ENCODE results near the gene IGSF8. TPM values are rescaled to one million over a fixed set of nuclear protein-coding genes. Genes with fewer than 3 reads are reported as not detected.
A peak's percentile ranks its signal among the peaks of the same experiment; 100 is the strongest.
"Not testable (repeated sequence)": the region's sequence is repeated elsewhere in the genome, so short reads cannot be mapped to it uniquely, and the experiment has no call there.

IGSF8 gene
- total RNA-seq, 1 donor from 2014 or later: 21.6 TPM

DNA sequence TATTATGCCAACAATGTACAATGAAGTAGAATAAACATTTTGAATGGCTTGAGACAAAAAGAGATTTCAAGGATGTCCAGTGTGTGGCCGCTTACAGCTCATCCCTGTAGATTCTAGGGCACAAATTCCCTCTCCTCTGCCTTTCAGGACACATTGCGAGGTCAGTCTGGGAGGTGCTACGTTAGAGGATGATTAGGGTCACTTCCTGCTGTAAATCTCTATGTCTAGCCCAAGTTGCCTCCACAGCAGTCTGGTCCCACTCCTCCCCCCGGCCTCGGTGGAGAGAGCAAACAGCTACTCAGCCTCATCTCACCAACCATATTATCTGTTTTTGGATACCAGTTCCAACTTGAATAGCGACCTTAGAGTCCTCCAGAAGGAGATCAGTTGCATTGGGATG is 45.5 kb downstream of the IGSF8 start:
- intact Hi-C loops (cut with DNase I): no loop called here
- H3K4me1 ChIP-seq: no peaks in the 10 kb centered on the region
- TF ChIP-seq POLR2A (IDR thresholded peaks at IDR 0.05) (no peak), POLR2AphosphoS5 (IDR thresholded peaks at IDR 0.05; ENCODE audit: insufficient read depth in 1 of 2, low read depth in 1 of 2) (no peak)
- TF ChIP-seq, protein P1, sequence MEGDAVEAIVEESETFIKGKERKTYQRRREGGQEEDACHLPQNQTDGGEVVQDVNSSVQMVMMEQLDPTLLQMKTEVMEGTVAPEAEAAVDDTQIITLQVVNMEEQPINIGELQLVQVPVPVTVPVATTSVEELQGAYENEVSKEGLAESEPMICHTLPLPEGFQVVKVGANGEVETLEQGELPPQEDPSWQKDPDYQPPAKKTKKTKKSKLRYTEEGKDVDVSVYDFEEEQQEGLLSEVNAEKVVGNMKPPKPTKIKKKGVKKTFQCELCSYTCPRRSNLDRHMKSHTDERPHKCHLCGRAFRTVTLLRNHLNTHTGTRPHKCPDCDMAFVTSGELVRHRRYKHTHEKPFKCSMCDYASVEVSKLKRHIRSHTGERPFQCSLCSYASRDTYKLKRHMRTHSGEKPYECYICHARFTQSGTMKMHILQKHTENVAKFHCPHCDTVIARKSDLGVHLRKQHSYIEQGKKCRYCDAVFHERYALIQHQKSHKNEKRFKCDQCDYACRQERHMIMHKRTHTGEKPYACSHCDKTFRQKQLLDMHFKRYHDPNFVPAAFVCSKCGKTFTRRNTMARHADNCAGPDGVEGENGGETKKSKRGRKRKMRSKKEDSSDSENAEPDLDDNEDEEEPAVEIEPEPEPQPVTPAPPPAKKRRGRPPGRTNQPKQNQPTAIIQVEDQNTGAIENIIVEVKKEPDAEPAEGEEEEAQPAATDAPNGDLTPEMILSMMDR (IDR thresholded peaks at IDR 0.05): no peak

DNA sequence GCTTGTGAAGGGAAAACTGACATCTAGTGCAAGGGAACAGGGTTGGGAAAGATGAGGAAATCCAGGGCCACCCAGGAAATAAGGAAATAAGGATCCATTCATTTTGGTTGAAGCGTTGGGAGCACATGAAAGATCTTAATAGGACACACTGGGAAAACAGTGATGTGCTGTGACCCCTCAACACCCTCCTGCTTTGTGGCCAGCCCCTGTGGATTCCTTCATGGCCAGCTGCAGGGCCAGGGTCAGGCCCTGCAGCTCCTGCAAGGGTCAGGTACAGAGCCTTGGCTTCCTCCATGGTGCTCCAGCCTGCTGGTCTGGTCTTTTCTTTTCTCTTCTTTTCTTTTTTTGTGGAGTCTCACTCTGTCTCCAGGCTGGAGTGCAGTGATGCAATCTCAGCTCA is 47.8 kb downstream of the IGSF8 start:
- peak in 1 of 2 donors; percentile 62 for DNase-seq (ENCODE audit: extremely low spot score in 2 of 2)
- Histone ChIP-seq H3K27me3 (no peaks in the 10 kb centered on the region), H3K4me1 (no peaks in the 10 kb centered on the region), H3K4me3 (no peak overlapping the region), H3K36me3 (no peaks in the 10 kb centered on the region), H3K9me3 (no peaks in the 10 kb centered on the region), H3K27ac (no peak overlapping the region)
- intact Hi-C loops (cut with DNase I): no loop called here
- no peak for TF ChIP-seq POLR2A (IDR thresholded peaks at IDR 0.05)
- TF ChIP-seq, protein P1 (IDR thresholded peaks at IDR 0.05): no peak
- TF ChIP-seq POLR2AphosphoS5 (IDR thresholded peaks at IDR 0.05; ENCODE audit: insufficient read depth in 1 of 2, low read depth in 1 of 2): no peak

More for the DNA sequence above, 45.5 kb downstream of the IGSF8 start:
- H3K9me3 ChIP-seq: no peaks in the 10 kb centered on the region
- H3K27ac ChIP-seq: no peak overlapping the region
- no peaks in the 10 kb centered on the region for H3K36me3 ChIP-seq
- no peaks in the 10 kb centered on the region for H3K27me3 ChIP-seq
- H3K4me3 ChIP-seq: no peak overlapping the region
- DNase-seq (ENCODE audit: extremely low spot score in 2 of 2): no peak

DNA sequence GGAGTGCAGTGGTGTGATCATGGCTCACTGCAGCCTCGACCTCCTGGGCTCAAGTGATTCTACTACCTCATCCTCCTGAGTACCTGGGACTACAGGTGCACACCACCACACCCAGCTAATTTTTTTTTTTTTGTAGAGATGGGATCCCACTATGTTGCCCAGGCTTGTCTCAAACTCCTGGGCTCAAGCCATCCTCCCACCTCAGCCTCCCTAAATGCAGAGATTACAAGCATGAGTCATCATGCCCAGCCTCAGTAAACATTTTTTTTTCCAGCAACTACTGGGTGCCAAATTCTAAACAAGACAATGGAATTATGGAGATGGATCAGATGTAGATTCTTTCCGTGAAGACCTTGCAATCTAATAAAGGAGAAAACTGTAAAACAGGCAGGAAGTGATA is 48.2 kb downstream of the IGSF8 start:
- intact Hi-C loops (cut with DNase I); H3K27ac ChIP-seq; DNase-seq (ENCODE audit: extremely low spot score in 2 of 2); H3K36me3 ChIP-seq; H3K27me3 ChIP-seq; H3K4me1 ChIP-seq; H3K9me3 ChIP-seq; H3K4me3 ChIP-seq: not testable (repeated sequence)

DNA sequence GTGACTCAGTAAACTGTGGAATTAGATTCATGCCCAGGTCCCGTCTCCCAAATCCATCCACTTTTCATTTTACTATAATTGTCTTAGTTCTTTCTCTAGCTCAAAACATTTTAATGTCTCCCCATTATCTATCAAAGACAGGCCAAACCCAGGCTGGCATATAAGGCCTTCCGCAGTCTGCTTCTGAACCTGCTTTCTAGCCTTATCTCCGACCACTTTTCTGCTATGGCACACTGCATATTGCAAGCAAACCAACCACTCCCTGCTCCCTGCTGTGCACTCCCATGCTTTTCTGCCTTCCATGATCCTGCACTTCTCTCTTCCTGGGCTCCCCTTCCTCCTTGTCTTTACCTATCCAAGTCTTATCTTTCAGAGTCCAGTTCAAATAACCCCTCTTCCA is 49.3 kb downstream of the IGSF8 start:
- H3K36me3 ChIP-seq: no peaks in the 10 kb centered on the region
- H3K27ac ChIP-seq: no peak overlapping the region
- H3K27me3 ChIP-seq: no peaks in the 10 kb centered on the region
- peak in 1 of 2 donors; percentile 42 for DNase-seq (ENCODE audit: extremely low spot score in 2 of 2)
- H3K4me1 ChIP-seq: no peaks in the 10 kb centered on the region
- TF ChIP-seq POLR2AphosphoS5 (IDR thresholded peaks at IDR 0.05; ENCODE audit: insufficient read depth in 1 of 2, low read depth in 1 of 2) (no peak), POLR2A (IDR thresholded peaks at IDR 0.05) (no peak)
- TF ChIP-seq, protein P1 (IDR thresholded peaks at IDR 0.05): no peak
- intact Hi-C loops (cut with DNase I): no loop called here
- no peak overlapping the region for H3K4me3 ChIP-seq
- no peaks in the 10 kb centered on the region for H3K9me3 ChIP-seq

DNA sequence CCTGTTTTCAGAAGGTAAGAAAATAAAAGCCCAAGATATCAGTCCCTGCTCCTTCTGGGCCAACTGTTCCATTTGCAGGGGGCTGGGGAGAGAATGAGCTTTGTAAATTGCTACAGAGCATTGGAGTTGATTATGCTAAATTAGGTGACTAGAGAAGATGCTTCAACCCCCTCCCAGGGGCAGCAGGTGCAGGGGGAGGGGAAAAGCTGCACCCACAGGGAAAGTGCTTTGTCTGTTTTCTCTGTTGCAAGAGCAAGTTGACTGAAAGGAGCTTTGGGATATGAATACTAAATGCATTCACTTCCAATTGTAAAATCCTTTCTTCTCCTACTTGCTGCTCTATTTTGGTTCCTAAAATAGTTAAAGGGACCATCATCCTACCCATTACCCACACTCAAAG is 50.1 kb downstream of the IGSF8 start:
- no peak for DNase-seq (ENCODE audit: extremely low spot score in 2 of 2)
- intact Hi-C loops (cut with DNase I): no loop called here
- TF ChIP-seq POLR2A (IDR thresholded peaks at IDR 0.05) (no peak), POLR2AphosphoS5 (IDR thresholded peaks at IDR 0.05; ENCODE audit: insufficient read depth in 1 of 2, low read depth in 1 of 2) (no peak)
- TF ChIP-seq, protein P1 (IDR thresholded peaks at IDR 0.05): no peak
- Histone ChIP-seq H3K27ac (no peak overlapping the region), H3K36me3 (no peaks in the 10 kb centered on the region), H3K4me3 (no peak overlapping the region), H3K9me3 (no peaks in the 10 kb centered on the region), H3K4me1 (no peaks in the 10 kb centered on the region), H3K27me3 (no peaks in the 10 kb centered on the region)

Data from vagina (tissue), 2 donors.